GM23338 (cell line): ENCODE results near the gene DESI2. TPM values are rescaled to one million over a fixed set of nuclear protein-coding genes. Genes with fewer than 3 reads are reported as not detected.
"Not testable (repeated sequence)": the region's sequence is repeated elsewhere in the genome, so short reads cannot be mapped to it uniquely, and the experiment has no call there.

Experiments
- ATAC-seq: fragments of 200-7000 bp; cut with Tn5 transposase; 3 replicates; pipeline ENCODE4 v1.9.1; 2020
- DNase-seq: peaks from one replicate; pipeline ENCODE4 v3.0.0-alpha.2; 2015; ENCODE audit warnings: low spot score
- H2AFZ ChIP-seq: fragments of 200-600 bp; sonication (generic); 2 replicates; pipeline ENCODE4 v1.8.0; 2016; ENCODE audit warnings: antibody characterized with exemption, mild to moderate bottlenecking, moderate library complexity
- H3F3A ChIP-seq: fragments of 200-600 bp; sonication (generic); replicated peaks from 2 replicates; pipeline ENCODE4 v1.8.0; 2017; ENCODE audit warnings: antibody characterized with exemption, mixed run types, low read depth
- H3K27ac ChIP-seq: fragments of 200-600 bp; sonication (generic); 2 replicates; pipeline ENCODE4 v1.6.1; 2016; ENCODE audit warnings: low read depth
- H3K27me3 ChIP-seq: fragments of 200-600 bp; sonication (generic); 2 replicates; pipeline ENCODE4 v1.8.0; 2016; ENCODE audit warnings: mild to moderate bottlenecking, mixed run types, moderate library complexity; ENCODE audit not compliant: insufficient read depth
- H3K36me3 ChIP-seq: fragments of 200-600 bp; sonication (generic); 2 replicates; pipeline ENCODE4 v1.8.0; 2016; ENCODE audit warnings: mild to moderate bottlenecking; ENCODE audit not compliant: insufficient read depth
- H3K4me1 ChIP-seq: fragments of 200-600 bp; sonication (generic); 2 replicates; pipeline ENCODE4 v1.8.0; 2016; ENCODE audit warnings: mild to moderate bottlenecking, moderate library complexity; ENCODE audit not compliant: insufficient read depth
- H3K4me2 ChIP-seq: fragments of 200-600 bp; sonication (generic); 2 replicates; pipeline ENCODE4 v1.7.1; 2017; ENCODE audit warnings: mixed run types
- H3K4me3 ChIP-seq: fragments of 200-600 bp; sonication (generic); 2 replicates; pipeline ENCODE4 v1.6.1; 2016; ENCODE audit warnings: mixed run types
- H3K79me2 ChIP-seq: fragments of 200-600 bp; sonication (generic); replicated peaks from 2 replicates; pipeline ENCODE4 v1.8.0; 2017; ENCODE audit warnings: mild to moderate bottlenecking; ENCODE audit not compliant: insufficient read depth
- H3K9me2 ChIP-seq: fragments of 200-600 bp; sonication (generic); 2 replicates; pipeline ENCODE4 v1.8.0; 2017; ENCODE audit not compliant: insufficient read depth
- H4K20me1 ChIP-seq: fragments of 200-600 bp; sonication (generic); replicated peaks from 2 replicates; pipeline ENCODE4 v1.8.0; 2017; ENCODE audit warnings: mild to moderate bottlenecking; ENCODE audit not compliant: insufficient read depth
- H3K27ac Mint-ChIP-seq: 2 replicates; pipeline ENCODE4 v1.8.0; 2020; ENCODE audit warnings: inconsistent platforms, mild to moderate bottlenecking, moderate library complexity, mixed read lengths
- H3K27me3 Mint-ChIP-seq: 3 replicates; pipeline ENCODE4 v1.8.0; 2022; ENCODE audit warnings: low read depth, mild to moderate bottlenecking, moderate library complexity, mixed read lengths, inconsistent platforms; ENCODE audit not compliant: insufficient read depth, poor library complexity
- H3K36me3 Mint-ChIP-seq: 3 replicates; pipeline ENCODE4 v1.8.0; 2021; ENCODE audit warnings: low read depth, mild to moderate bottlenecking, inconsistent platforms, moderate library complexity, mixed read lengths
- H3K4me1 Mint-ChIP-seq: 3 replicates; pipeline ENCODE4 v1.8.0; 2020; ENCODE audit warnings: mild to moderate bottlenecking, inconsistent platforms, mixed read lengths
- H3K4me3 Mint-ChIP-seq: 3 replicates; pipeline ENCODE4 v1.8.0; 2021; ENCODE audit warnings: moderate library complexity, mild to moderate bottlenecking, inconsistent platforms, mixed read lengths
- H3K9me3 Mint-ChIP-seq: 3 replicates; pipeline ENCODE4 v1.8.0; 2020; ENCODE audit warnings: moderate library complexity, mild to moderate bottlenecking, inconsistent platforms, mixed read lengths
- EZH2 ChIP-seq: fragments of 200-600 bp; sonication (generic); IDR thresholded peaks from one replicate; pipeline ENCODE4 v1.8.0; 2017; ENCODE audit warnings: antibody characterized with exemption, mild to moderate bottlenecking, low read depth; ENCODE audit not compliant: unreplicated experiment
- EZH2phosphoT487 ChIP-seq: fragments of 200-600 bp; sonication (generic); IDR thresholded peaks from one replicate; pipeline ENCODE4 v1.8.1; 2018; ENCODE audit warnings: antibody characterized with exemption; ENCODE audit not compliant: unreplicated experiment
- NANOG ChIP-seq: IDR thresholded peaks from 2 replicates; pipeline ENCODE4 v1.6.1; 2016; ENCODE audit warnings: antibody characterized with exemption, borderline replicate concordance
- POLR2AphosphoS5 ChIP-seq: IDR thresholded peaks from 2 replicates; pipeline ENCODE4 v1.6.1; 2016; ENCODE audit warnings: antibody characterized with exemption, low read depth
- ZNF114 ChIP-seq: fragments of 250-450 bp; sonication (Bioruptor Pico); IDR thresholded peaks from 2 replicates; pipeline ENCODE4 v1.5.0; 2020; ENCODE audit warnings: mild to moderate bottlenecking, moderate library complexity
- polyA plus RNA-seq: library from polyadenylated mRNA; unstranded; fragments of >200 nt; fragmentation: Nextera tagmentation; extraction: Ambion mirVana; gene quantifications from 2 replicates; pipeline ENCODE4 v1.2.1, GENCODE V29; 2016
- total RNA-seq: library from RNA; depleted of rRNA; stranded (reverse); fragments of >200 nt; shearing (Covaris generic); gene quantifications from 2 replicates; pipeline ENCODE4 v1.2.3, GENCODE V29; 2014
- TF ChIP-seq, protein P1 (sequence below): fragments of 250-450 bp; sonication (Bioruptor Pico); IDR thresholded peaks from 2 replicates; pipeline ENCODE4 v1.5.0; 2020; ENCODE audit warnings: mild to moderate bottlenecking, moderate library complexity
- TF ChIP-seq, protein P2 (sequence below): IDR thresholded peaks from one replicate; pipeline ENCODE4 v1.6.1; 2018; ENCODE audit warnings: antibody characterized with exemption; ENCODE audit not compliant: unreplicated experiment
- TF ChIP-seq, protein P3 (sequence below), 2 experiments: fragments of 200-600 bp in 1 of 2; sonication (generic) in 1 of 2; conservative IDR thresholded peaks; 2 replicates each; pipeline versions ENCODE4 v1.5.1 to v1.6.1; 2016 to 2017; ENCODE audit warnings: antibody characterized with exemption in 2 of 2, low read depth in 2 of 2, mild to moderate bottlenecking in 2 of 2, moderate library complexity in 1 of 2

The DESI2 gene
- total and polyA plus RNA-seq, 2 experiments from 2014 or later = 145 TPM

DNA sequence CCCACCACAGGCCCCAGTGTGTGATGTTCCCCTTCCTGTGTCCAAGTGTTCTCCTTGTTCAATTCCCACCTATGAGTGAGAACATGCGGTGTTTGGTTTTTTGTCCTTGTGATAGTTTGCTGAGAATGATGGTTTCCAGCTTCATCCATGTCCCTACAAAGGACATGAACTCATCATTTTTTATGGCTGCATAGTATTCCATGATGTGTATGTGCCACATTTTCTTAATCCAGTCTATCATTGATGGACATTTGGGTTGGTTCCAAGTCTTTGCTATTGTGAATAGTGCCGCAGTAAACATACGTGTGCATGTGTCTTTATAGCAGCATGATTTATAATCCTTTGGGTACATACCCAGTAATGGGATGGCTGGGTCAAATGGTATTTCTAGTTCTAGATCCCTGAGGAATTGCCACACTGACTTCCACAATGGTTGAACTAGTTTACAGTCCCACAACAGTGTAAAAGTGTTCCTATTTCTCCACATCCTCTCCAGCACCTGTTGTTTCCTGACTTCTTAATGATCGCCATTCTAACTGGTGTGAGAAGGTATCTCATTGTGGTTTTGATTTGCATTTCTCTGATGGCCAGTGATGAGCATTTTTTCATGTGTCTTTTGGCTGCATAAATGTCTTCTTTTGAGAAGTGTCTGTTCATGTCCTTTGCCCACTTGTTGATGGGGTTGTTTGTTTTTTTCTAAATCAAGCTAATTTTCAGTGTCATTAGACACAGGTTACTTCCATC, 8.8 kb downstream of the DESI2 start:
- H3K79me2 ChIP-seq = peaks cover 100% of the 10 kb centered on the region
- Mint-ChIP-seq H3K36me3 (peaks cover 45% of the 10 kb centered on the region), H3K4me1 (peaks cover 20% of the 10 kb centered on the region)
- not testable (repeated sequence) for H3K27me3 Mint-ChIP-seq, H3K36me3 ChIP-seq, DNase-seq, H3K27ac ChIP-seq, H3K27ac Mint-ChIP-seq, H3F3A ChIP-seq, H3K9me2 ChIP-seq, ATAC-seq, H3K9me3 Mint-ChIP-seq, H3K4me3 Mint-ChIP-seq, H2AFZ ChIP-seq, H3K4me2 ChIP-seq, H3K27me3 ChIP-seq, H3K4me3 ChIP-seq
- H3K4me1 ChIP-seq = peaks cover 19% of the 10 kb centered on the region
- peaks cover 28% of the 10 kb centered on the region; the same call in 1 of the 2 replicates for H4K20me1 ChIP-seq

DNA sequence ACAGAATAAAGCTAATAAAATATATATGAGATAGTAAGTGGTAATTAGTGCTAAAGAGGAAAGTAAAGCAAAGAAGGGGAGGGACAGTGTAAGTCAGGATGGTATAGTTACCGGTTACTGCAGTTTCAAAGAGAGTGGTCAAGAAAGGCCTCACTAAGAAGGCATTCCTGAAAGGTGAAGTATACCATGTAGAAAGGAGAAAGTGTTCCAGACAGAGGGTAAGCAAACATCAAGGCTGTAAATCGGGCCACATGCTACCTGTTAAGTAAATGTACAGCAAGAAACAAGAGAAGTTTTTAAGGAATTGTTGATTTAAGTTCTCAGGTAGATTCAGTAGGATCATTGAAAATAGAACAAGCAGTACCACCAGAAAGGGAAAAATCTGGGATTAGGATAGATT, 9.7 kb downstream of the DESI2 start:
- Histone ChIP-seq H2AFZ (no peak overlapping the region), H4K20me1 (peaks cover 36% of the 10 kb centered on the region; the same call in 1 of the 2 replicates), H3K4me3 (no peak overlapping the region), H3F3A (no peaks in the 10 kb centered on the region), H3K36me3 (peaks cover 5% of the 10 kb centered on the region), H3K4me1 (peaks cover 19% of the 10 kb centered on the region), H3K79me2 (peaks cover 100% of the 10 kb centered on the region), H3K27me3 (no peaks in the 10 kb centered on the region), H3K9me2 (no peaks in the 10 kb centered on the region), H3K4me2 (no peak overlapping the region), H3K27ac (no peak overlapping the region)
- H3K27me3 Mint-ChIP-seq = no peaks in the 10 kb centered on the region
- no peak for DNase-seq
- H3K4me3 Mint-ChIP-seq = no peak overlapping the region
- ATAC-seq = no peak
- peak overlapping the region; percentile 53; the same call in 1 of the 2 replicates for H3K27ac Mint-ChIP-seq
- peaks cover 37% of the 10 kb centered on the region for H3K36me3 Mint-ChIP-seq
- H3K4me1 Mint-ChIP-seq = peaks cover 15% of the 10 kb centered on the region
- H3K9me3 Mint-ChIP-seq = peaks cover 3% of the 10 kb centered on the region; the same call in 1 of the 3 replicates
- TF ChIP-seq POLR2AphosphoS5 = no peak
- TF ChIP-seq, protein P1, sequence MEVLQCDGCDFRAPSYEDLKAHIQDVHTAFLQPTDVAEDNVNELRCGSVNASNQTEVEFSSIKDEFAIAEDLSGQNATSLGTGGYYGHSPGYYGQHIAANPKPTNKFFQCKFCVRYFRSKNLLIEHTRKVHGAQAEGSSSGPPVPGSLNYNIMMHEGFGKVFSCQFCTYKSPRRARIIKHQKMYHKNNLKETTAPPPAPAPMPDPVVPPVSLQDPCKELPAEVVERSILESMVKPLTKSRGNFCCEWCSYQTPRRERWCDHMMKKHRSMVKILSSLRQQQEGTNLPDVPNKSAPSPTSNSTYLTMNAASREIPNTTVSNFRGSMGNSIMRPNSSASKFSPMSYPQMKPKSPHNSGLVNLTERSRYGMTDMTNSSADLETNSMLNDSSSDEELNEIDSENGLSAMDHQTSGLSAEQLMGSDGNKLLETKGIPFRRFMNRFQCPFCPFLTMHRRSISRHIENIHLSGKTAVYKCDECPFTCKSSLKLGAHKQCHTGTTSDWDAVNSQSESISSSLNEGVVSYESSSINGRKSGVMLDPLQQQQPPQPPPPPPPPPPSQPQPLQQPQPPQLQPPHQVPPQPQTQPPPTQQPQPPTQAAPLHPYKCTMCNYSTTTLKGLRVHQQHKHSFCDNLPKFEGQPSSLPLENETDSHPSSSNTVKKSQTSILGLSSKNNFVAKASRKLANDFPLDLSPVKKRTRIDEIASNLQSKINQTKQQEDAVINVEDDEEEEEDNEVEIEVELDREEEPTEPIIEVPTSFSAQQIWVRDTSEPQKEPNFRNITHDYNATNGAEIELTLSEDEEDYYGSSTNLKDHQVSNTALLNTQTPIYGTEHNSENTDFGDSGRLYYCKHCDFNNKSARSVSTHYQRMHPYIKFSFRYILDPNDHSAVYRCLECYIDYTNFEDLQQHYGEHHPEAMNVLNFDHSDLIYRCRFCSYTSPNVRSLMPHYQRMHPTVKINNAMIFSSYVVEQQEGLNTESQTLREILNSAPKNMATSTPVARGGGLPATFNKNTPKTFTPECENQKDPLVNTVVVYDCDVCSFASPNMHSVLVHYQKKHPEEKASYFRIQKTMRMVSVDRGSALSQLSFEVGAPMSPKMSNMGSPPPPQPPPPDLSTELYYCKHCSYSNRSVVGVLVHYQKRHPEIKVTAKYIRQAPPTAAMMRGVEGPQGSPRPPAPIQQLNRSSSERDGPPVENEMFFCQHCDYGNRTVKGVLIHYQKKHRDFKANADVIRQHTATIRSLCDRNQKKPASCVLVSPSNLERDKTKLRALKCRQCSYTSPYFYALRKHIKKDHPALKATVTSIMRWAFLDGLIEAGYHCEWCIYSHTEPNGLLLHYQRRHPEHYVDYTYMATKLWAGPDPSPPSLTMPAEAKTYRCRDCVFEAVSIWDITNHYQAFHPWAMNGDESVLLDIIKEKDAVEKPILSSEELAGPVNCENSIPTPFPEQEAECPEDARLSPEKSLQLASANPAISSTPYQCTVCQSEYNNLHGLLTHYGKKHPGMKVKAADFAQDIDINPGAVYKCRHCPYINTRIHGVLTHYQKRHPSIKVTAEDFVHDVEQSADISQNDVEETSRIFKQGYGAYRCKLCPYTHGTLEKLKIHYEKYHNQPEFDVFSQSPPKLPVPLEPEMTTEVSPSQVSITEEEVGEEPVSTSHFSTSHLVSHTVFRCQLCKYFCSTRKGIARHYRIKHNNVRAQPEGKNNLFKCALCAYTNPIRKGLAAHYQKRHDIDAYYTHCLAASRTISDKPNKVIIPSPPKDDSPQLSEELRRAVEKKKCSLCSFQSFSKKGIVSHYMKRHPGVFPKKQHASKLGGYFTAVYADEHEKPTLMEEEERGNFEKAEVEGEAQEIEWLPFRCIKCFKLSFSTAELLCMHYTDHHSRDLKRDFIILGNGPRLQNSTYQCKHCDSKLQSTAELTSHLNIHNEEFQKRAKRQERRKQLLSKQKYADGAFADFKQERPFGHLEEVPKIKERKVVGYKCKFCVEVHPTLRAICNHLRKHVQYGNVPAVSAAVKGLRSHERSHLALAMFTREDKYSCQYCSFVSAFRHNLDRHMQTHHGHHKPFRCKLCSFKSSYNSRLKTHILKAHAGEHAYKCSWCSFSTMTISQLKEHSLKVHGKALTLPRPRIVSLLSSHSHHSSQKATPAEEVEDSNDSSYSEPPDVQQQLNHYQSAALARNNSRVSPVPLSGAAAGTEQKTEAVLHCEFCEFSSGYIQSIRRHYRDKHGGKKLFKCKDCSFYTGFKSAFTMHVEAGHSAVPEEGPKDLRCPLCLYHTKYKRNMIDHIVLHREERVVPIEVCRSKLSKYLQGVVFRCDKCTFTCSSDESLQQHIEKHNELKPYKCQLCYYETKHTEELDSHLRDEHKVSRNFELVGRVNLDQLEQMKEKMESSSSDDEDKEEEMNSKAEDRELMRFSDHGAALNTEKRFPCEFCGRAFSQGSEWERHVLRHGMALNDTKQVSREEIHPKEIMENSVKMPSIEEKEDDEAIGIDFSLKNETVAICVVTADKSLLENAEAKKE (CRISPR knock-in tag) = no peak
- TF ChIP-seq EZH2phosphoT487 = no peak
- no peak for TF ChIP-seq ZNF114 (CRISPR knock-in tag)
- TF ChIP-seq EZH2 = no peak
- TF ChIP-seq, protein P2, sequence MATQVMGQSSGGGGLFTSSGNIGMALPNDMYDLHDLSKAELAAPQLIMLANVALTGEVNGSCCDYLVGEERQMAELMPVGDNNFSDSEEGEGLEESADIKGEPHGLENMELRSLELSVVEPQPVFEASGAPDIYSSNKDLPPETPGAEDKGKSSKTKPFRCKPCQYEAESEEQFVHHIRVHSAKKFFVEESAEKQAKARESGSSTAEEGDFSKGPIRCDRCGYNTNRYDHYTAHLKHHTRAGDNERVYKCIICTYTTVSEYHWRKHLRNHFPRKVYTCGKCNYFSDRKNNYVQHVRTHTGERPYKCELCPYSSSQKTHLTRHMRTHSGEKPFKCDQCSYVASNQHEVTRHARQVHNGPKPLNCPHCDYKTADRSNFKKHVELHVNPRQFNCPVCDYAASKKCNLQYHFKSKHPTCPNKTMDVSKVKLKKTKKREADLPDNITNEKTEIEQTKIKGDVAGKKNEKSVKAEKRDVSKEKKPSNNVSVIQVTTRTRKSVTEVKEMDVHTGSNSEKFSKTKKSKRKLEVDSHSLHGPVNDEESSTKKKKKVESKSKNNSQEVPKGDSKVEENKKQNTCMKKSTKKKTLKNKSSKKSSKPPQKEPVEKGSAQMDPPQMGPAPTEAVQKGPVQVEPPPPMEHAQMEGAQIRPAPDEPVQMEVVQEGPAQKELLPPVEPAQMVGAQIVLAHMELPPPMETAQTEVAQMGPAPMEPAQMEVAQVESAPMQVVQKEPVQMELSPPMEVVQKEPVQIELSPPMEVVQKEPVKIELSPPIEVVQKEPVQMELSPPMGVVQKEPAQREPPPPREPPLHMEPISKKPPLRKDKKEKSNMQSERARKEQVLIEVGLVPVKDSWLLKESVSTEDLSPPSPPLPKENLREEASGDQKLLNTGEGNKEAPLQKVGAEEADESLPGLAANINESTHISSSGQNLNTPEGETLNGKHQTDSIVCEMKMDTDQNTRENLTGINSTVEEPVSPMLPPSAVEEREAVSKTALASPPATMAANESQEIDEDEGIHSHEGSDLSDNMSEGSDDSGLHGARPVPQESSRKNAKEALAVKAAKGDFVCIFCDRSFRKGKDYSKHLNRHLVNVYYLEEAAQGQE = no peak
- no peak for TF ChIP-seq NANOG
- TF ChIP-seq, protein P3, sequence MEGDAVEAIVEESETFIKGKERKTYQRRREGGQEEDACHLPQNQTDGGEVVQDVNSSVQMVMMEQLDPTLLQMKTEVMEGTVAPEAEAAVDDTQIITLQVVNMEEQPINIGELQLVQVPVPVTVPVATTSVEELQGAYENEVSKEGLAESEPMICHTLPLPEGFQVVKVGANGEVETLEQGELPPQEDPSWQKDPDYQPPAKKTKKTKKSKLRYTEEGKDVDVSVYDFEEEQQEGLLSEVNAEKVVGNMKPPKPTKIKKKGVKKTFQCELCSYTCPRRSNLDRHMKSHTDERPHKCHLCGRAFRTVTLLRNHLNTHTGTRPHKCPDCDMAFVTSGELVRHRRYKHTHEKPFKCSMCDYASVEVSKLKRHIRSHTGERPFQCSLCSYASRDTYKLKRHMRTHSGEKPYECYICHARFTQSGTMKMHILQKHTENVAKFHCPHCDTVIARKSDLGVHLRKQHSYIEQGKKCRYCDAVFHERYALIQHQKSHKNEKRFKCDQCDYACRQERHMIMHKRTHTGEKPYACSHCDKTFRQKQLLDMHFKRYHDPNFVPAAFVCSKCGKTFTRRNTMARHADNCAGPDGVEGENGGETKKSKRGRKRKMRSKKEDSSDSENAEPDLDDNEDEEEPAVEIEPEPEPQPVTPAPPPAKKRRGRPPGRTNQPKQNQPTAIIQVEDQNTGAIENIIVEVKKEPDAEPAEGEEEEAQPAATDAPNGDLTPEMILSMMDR (conservative IDR thresholded peaks at IDR 0.05; ENCODE audit: low read depth in 2 of 2) = no peak
